ENCODE measurements around the gene LOXL3. TPM values are rescaled to one million over a fixed set of nuclear protein-coding genes. Genes with fewer than 3 reads are reported as not detected.

The LOXL3 gene
- total RNA-seq, 1 experiment from 2014 or later: 29.0 TPM

DNA sequence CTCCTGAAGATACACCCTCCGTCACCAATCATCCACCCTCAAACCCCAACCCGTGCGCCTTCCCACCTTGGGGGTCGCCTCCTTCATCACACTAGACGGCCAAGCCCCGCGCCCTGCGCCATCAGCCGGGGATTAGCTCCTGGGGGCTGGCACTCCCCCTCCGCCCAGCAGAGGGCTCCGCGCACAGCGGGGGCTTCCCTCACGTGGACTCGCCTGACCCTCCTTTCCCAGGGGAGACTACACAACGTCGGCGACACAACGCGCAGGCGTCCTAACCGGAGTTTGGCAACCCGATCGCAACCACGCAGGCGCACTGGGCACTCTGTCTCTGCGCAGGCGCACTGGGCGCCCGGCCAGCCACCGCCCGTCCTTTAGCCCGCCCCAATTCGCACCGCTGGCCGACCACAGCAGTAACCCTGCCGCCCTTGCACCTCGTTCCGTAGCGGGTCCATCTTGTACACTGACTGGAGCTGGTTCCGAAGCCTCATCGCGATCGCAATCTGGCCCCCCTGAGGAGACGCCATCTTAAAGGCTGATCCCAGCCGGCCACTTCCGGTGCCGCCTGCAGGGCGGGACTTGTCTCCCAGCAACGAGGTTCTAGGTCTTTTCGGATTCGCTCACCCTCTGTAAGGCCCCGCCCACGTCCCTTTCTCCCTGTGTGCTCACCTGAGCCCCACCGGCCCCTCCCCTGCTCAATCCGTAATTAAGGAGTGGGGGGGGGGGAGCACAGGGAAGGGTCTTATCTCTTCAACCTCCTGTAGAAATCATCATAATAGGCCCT, 46.4 kb downstream of the LOXL3 start, which contains the start of gene PCGF1:
Gene PCGF1, minus strand, starts transcription at position 551 of the 781 bp plus-strand sequence. Its CDS starts 27 bp downstream, at position 524.
- peak; percentile 98 for DNase-seq
- no peak within 1 kb of the TSS for H4K91ac ChIP-seq (ENCODE audit: insufficient read length, low read depth, low read length)
- H3K27ac ChIP-seq (ENCODE audit: insufficient read length, low read depth, low read length): peak within 1 kb of the TSS; percentile 48
- peak within 1 kb of the TSS; percentile 99 for H3K18ac ChIP-seq (ENCODE audit: insufficient read length, low read depth, low read length)
- H3K4ac ChIP-seq (ENCODE audit: low read depth, low read length): no peak within 1 kb of the TSS
- Mint-ChIP-seq H3K27ac (peak within 1 kb of the TSS; percentile 99 to 100 (median 100)), H3K36me3 (ENCODE audit: insufficient read depth in 1 of 3, low read depth in 3 of 3) (peaks cover 22 to 29% (median 24%) of the 10 kb centered on the region in 3 experiments), H3K4me1 (peaks cover 34 to 35% of the 10 kb centered on the region in 2 experiments), H3K27me3 (ENCODE audit: low read depth) (peaks cover 79% of the 10 kb centered on the region), H3K4me3 (peak within 1 kb of the TSS; percentile 98 to 100), H3K9me3 (peaks cover 6 to 10% of the 10 kb centered on the region in 2 experiments)
- H3K9me3 ChIP-seq (ENCODE audit: control insufficient read depth, low read depth, low read length): no peaks in the 10 kb centered on the region
- no peaks in the 10 kb centered on the region for H4K20me1 ChIP-seq (ENCODE audit: control insufficient read depth, insufficient read depth, insufficient read length)
- no peak within 1 kb of the TSS for H2AFZ ChIP-seq (ENCODE audit: low read length)
- no peak within 1 kb of the TSS for H2BK20ac ChIP-seq (ENCODE audit: low read depth, low read length, poor library complexity, severe bottlenecking)
- H4K5ac ChIP-seq (ENCODE audit: insufficient read length, low read depth, low read length): no peak within 1 kb of the TSS
- no peak within 1 kb of the TSS for H3K56ac ChIP-seq (ENCODE audit: insufficient read length, low read depth, low read length)
- H3K4me1 ChIP-seq (ENCODE audit: insufficient read depth, low read length): peaks cover 4% of the 10 kb centered on the region; the same call in 1 of the 2 replicates
- H2BK12ac ChIP-seq (ENCODE audit: insufficient read length, low read depth, low read length): no peak within 1 kb of the TSS
- peaks cover 53% of the 10 kb centered on the region for H3K27me3 ChIP-seq (ENCODE audit: insufficient read depth, low read length)
- peak within 1 kb of the TSS; percentile 59 for H3K4me2 ChIP-seq (ENCODE audit: insufficient read depth, insufficient read length, low read length)
- H2AK5ac ChIP-seq (ENCODE audit: insufficient read length, low read length): no peak within 1 kb of the TSS
- H3K23me2 ChIP-seq (ENCODE audit: insufficient read length, low read depth, low read length, poor library complexity, severe bottlenecking): peaks cover 18% of the 10 kb centered on the region
- H3K79me2 ChIP-seq (ENCODE audit: insufficient read depth, low read length): no peaks in the 10 kb centered on the region
- H4K8ac ChIP-seq (replicated peaks; ENCODE audit: insufficient read length, low read depth, low read length): no peak within 1 kb of the TSS
- peak within 1 kb of the TSS; percentile 90 for H3K9ac ChIP-seq (ENCODE audit: extremely low read depth, insufficient read length, low read length)
- H3K14ac ChIP-seq (ENCODE audit: insufficient read depth, low read length): peak within 1 kb of the TSS; percentile 98
- H3K79me1 ChIP-seq (ENCODE audit: insufficient read depth, low read depth, low read length, poor library complexity, severe bottlenecking): no peaks in the 10 kb centered on the region
- no CpG with 5 or more reads among the region's 56 CpGs for WGBS (ENCODE audit: extremely low coverage, insufficient read length, low lambda C conversion rate)
- no peak within 1 kb of the TSS for H2BK15ac ChIP-seq (ENCODE audit: low read depth, low read length)
- TF ChIP-seq, protein P1, sequence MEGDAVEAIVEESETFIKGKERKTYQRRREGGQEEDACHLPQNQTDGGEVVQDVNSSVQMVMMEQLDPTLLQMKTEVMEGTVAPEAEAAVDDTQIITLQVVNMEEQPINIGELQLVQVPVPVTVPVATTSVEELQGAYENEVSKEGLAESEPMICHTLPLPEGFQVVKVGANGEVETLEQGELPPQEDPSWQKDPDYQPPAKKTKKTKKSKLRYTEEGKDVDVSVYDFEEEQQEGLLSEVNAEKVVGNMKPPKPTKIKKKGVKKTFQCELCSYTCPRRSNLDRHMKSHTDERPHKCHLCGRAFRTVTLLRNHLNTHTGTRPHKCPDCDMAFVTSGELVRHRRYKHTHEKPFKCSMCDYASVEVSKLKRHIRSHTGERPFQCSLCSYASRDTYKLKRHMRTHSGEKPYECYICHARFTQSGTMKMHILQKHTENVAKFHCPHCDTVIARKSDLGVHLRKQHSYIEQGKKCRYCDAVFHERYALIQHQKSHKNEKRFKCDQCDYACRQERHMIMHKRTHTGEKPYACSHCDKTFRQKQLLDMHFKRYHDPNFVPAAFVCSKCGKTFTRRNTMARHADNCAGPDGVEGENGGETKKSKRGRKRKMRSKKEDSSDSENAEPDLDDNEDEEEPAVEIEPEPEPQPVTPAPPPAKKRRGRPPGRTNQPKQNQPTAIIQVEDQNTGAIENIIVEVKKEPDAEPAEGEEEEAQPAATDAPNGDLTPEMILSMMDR (conservative IDR thresholded peaks at IDR 0.05): peak; percentile 60
- no peak within 1 kb of the TSS for H3K23ac ChIP-seq (ENCODE audit: insufficient read length, low read depth, low read length)
- no peak within 1 kb of the TSS for H2BK120ac ChIP-seq (ENCODE audit: low read depth, low read length, poor library complexity, severe bottlenecking)
- peak within 1 kb of the TSS; percentile 67 for H2BK5ac ChIP-seq (ENCODE audit: insufficient read length, low read length)
- no peak within 1 kb of the TSS for H3T11ph ChIP-seq (ENCODE audit: low read length)

Data from H9 (cell line).